HG03571 (cell line): ENCODE data around the gene CCDC69.
A peak's percentile ranks its signal among the peaks of the same experiment; 100 is the strongest.

Experiments
- ATAC-seq: cut with Tn5 transposase; IDR thresholded peaks from one replicate; pipeline ENCODE4 v1.9.1; 2021; ENCODE audit not compliant: unreplicated experiment

The CCDC69 gene

DNA sequence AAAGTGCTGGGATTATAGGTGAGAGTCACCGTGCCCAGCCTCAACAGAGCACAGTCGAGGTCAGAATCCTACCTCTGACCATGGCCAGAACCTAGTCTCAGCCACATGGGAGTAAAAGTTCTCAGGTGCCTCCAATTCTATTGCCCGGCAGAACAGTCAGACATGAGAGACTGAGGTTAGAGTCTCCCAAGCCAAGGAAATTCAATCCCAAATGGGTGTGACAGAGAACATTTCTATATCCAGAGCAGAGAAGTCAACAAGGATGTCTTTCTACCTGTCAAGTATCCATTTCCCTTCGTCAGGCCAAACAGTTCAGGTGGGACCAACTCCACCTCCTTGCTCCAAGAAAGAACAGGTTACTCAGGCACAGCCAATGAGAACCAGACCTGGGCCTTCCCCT is 76.9 kb downstream of the CCDC69 start:
- ATAC-seq: no peak

DNA sequence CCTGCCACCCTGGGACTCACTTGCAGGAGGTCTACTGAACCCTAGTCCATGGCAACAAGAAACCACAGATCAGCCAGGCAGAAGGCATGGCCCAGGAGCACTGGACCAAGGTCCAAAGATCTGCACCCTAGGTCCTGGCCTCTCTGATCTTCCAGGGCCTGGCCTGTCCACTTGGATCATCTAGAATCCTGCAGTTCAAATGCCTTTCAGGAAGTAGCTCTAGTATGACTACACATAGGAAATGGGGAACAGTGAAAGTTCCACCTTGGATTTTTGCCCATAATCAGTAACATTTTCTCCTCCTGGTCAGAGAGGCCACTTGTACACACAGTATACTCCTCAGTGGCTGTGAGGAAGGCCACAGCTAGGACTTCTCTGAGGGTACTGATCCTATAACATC is 77.8 kb downstream of the CCDC69 start:
- ATAC-seq: no peak

DNA sequence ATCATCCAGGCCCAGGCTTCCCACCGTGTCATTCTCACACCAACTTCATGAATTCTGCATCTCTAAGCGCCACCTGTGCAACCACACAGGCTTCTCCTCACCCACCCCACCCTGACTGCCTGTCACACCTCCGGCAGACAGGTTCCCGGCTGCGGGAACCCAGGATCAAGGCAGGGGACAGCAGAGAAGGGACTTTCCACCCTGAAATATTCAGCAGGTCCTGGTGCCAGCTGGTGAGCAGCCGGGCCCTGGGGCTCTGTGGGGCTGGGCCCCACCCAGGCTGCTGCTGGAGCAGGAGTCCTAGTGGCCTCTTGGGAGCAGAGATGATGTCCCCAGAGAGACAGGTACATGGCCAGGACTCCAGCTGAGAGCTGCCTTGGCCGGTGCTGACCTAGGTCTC is 79.0 kb downstream of the CCDC69 start:
- no peak for ATAC-seq

DNA sequence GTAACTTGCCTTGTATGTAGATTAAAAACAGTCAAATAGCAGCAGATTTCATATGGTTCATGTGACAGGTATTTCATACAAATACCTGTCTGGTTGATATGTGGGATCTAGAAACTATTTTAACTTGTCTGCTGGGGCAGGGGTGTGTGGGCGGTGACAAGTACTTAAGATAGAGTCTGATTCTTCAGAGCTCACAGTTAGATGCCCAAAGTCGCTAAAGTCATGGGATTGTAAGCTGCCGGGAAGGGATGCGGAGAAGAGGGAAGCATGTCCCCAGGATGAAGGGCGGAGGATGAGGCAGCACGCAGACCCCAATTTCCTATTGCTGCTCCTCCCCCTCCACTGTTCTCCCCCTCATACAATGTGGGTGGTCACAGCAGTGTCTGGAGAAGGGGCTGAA is 79.6 kb downstream of the CCDC69 start:
- ATAC-seq: no peak

DNA sequence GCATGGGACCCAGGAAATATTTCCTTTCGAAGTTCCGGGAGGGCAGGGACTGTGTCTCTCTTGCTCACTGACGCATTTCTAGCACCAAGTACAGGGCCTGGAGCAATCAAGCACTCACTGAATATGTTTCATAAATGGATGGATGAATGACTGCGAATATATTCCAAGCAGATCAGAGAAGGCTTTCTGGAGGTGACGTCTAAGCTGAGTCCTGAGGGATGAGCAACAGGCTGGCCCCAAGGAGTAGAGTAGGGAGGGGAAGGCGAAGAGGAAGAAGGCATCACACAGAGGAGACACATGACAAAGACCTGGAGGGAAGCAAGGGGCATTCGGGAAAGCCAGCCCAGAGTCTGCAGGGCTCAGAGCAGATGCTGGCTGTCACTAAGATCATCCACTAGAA is 80.2 kb downstream of the CCDC69 start:
- ATAC-seq: no peak

DNA sequence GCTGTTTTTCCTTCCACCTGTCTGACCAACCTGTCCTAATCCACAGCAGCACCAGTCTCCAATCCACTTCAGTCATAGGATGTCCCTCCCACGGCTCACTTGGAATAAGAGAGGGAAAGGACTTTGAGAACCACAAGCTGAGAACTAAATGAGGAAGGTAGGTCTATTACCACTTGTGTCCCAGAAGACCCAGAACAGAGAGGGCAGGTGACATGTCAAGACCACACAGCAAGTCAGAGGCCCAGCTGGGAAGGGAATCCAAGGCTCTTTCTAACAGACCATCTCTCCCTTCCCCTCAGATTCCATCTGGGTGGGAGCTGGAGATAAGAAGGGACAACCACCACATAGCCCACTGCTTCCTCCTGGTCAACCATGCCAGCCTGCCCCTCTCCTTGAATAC is 81.0 kb downstream of the CCDC69 start:
- no peak for ATAC-seq

DNA sequence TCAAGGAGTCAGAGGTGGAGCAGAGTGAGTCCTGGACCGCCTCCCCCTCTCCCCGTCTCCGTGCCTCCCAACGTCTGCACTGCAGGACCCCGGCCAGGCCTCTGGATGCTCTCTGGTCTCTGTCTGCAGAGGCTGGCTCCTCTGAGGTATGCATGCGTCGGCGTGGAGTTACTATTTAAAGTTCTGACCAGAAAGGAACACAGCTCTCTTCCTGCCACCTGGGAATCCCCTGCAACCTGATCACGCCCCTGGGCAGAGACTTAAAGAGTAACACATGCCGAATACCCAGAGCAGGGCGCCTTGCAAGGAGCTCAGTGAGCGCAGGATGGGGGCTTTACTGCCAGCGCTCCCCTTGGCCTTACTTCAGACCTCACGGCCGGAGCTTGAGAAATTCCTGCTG is 82.4 kb downstream of the CCDC69 start:
- ATAC-seq: peak; percentile 85

DNA sequence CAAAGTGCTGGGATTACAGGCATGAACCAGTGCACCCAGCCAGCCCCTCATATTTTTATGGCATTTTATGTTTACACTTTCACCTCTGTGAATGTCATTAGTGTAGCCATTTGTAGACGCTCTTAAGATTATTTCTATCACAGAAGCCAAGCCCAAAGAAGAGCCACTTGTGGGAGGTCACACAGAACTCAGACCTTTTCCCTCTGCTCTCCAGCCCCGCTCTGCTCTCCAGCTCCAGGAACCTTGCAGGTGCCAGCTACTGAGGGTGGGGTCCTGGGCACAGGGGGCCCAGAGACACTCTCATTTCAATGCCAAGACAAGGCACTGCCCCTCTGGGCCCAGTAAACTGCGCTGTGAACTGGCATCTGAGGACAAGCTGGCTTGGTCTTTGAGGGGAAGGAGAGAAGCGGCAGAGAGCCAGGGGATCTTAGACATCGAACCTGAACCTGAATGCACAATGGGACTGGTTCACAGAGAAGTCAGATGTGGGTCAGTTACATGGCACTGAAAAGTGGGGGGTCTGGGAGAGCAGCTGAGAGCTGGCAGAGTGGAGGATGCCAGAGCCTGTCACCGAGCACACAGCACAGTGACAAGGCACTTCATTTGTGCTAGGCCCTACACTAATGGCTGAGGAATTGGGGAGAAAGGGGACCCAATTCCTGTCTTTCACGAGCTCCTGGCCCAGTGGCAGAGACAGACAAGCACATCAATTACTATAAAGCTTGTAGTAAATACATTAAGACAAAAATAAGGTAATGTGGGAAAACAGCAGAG is 83.0 kb downstream of the CCDC69 start:
- ATAC-seq: no peak

DNA sequence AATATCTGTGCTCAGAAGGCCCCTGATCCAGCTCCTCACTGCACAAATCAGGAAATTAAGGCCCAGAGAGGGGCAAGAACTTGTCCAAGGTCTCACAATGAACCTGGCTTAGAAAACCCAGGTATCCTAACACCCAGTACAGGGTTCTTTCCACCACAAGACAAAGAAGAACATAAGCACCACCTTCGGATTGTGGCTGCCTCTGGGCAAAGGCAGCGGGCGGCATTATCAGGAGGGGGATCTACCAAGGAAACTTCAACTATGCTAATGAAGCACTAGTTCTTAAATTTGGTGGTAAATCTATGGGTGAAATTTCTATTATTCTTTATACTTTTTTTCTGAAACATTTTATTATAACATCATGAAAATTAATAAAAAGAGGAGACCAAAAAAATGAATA is 84.2 kb downstream of the CCDC69 start:
- ATAC-seq: no peak

DNA sequence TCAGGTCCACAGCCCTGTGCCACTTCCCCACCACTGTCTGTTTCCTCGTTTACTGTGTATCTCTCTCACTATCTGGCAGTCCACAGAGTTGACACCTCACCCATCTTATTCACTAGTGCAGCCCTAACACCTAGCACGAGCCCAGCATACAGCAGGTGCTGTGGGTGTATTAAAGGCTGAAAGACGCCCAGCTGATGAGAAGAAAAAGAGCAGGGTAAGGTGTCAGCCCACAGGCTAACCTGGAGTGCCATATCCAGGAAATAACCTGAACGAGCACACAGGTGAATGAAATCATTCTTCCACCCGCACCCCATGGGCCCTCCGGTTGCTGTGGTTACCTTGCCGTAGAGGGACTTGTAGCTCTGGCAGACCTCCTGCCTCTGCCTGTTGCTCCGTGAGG is 84.9 kb downstream of the CCDC69 start:
- ATAC-seq: no peak

DNA sequence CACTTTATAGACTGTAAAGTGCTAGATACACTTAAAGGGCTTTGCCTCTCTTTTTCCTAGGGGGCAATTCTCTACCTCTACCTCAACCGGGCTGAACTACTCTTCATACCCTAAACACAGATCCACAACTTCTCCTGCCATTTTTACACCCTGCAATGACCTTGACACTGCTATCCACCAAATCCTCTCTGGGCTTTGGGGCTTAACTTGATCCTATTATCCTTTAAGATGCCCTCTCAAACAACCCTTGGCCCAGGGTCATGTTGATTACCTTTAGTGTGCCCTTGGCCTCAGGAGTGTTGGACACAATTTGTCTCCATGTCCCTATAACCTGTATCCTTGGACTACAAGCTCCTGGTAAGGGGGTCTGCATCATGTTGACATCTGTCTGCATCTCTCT is 85.8 kb downstream of the CCDC69 start:
- no peak for ATAC-seq

DNA sequence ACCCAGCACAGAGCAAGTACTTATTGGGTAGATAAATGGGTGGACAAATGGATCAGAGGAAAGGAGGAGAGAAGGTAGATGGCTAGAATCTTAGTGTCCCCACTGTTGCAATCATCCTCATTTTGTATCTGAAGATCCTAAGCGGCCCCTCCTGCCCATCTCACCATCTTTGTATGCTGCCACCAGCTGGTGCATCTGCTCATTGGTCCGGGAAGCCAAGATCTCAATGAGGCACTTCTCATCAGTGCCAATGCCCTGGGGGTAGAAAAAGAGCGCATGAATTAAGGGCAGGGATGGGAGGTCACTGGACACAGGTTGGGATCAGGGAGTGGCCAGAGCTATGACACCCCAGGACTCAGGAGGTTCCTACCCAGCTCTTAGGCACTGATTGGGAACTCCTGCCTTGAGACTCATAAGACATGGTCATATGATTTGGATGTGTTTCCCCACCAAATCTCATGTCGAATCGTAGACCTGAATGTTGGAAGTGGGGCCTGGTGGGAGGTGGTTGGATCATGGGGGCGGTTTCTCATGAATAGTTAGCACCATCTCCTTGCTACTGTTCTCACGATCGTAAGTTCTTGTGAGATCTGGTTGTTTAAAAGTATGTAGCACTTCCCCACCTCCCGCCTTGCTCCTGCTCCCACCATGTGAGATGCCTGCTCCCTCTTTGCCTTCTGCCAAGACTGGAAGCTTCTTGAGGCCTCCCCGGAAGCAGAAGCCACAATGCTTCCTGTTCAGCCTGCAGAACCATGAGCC is 86.6 kb downstream of the CCDC69 start:
- no peak for ATAC-seq

DNA sequence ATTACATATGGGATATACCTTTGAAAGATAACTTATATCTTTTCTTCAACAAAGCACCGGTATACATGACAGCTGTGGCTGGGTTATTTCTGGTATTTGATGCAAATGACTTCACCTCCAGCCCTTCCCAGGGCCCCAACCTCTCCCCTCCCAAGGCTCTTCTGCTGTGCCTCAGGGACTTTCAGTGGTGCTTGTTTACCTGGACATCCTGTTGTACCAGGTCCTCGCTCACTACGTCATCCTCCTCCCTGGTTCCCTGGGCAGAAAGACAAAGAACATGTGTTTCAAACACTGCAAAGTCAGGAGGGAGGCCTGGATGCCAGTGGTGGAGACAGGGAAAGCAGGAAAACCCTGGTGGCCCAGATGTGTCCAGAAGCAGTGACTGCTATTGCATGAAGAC is 89.7 kb downstream of the CCDC69 start:
- ATAC-seq: peak; percentile 57

DNA sequence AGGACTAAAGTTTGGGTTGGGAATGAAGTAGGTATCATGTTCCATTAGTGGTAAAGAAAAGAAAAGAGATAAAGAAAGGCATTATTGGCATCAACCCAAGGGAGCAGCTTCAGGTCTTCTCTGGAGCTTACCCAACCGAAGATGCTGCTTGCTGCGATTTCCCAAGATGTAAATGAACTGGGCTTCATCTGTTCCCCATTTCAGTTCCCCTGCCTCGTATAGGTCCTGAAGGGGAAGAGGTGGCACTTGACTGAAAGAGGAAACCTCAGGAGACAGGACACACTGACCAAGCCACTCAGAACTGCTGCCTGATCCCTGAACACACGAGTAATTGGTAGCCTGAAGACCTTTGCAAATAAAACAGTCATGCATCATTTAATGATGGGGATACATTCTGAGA is 90.9 kb downstream of the CCDC69 start:
- ATAC-seq: no peak
